Heart right ventricle (tissue), 16 donors: ENCODE measurements around the gene KIAA0753. TPM values are rescaled to one million over a fixed set of nuclear protein-coding genes. Genes with fewer than 3 reads are reported as not detected.

Experiments
- ATAC-seq, 8 donors: fragments of 200-7000 bp; cut with Tn5 transposase; one replicate each; pipeline ENCODE4 v1.9.1; 2020; ENCODE audit warnings: mild to moderate bottlenecking in 8 of 8, moderate library complexity in 8 of 8, moderate number of reproducible peaks in 1 of 8
- DNase-seq, 2 donors: peaks; one replicate each; pipeline ENCODE4 v3.0.0-alpha.2; 2020
- H3K27ac ChIP-seq, 10 donors: fragments of 200-600 bp; sonication (generic) in 2 of 10; one replicate each; pipeline versions ENCODE4 v1.5.0 to v1.8.0; 2020 to 2022; ENCODE audit warnings: mild to moderate bottlenecking in 3 of 10
- H3K27me3 ChIP-seq, 7 donors: fragments of 200-600 bp; one replicate each; pipeline ENCODE4 v1.8.0; 2021 to 2022; ENCODE audit warnings: mild to moderate bottlenecking in 2 of 7
- H3K36me3 ChIP-seq, 9 donors: fragments of 200-600 bp; sonication (generic) in 1 of 9; one replicate each; pipeline versions ENCODE4 v1.5.0 to v1.8.0; 2020 to 2022; ENCODE audit warnings: mild to moderate bottlenecking in 2 of 9
- H3K4me1 ChIP-seq, 9 donors: fragments of 200-600 bp; sonication (generic) in 1 of 9; one replicate each; pipeline versions ENCODE4 v1.5.0 to v1.8.0; 2020 to 2022; ENCODE audit warnings: mild to moderate bottlenecking in 4 of 9
- H3K4me3 ChIP-seq, 10 donors: fragments of 200-600 bp; sonication (generic) in 2 of 10; one replicate each; pipeline versions ENCODE4 v1.5.0 to v1.8.0; 2020 to 2022; ENCODE audit warnings: mild to moderate bottlenecking in 7 of 10, moderate library complexity in 2 of 10
- H3K9me3 ChIP-seq, 11 donors: fragments of 200-600 bp in 10 of 11; sonication (generic) in 2 of 11; one replicate each; pipeline versions ENCODE4 v1.5.0 to v1.8.0; 2013 to 2022; ENCODE audit warnings: mild to moderate bottlenecking in 2 of 11, control low read depth in 1 of 11, moderate library complexity in 1 of 11
- CTCF ChIP-seq, 9 donors: fragments of 200-600 bp; sonication (generic) in 2 of 9; IDR thresholded peaks; one replicate each; pipeline versions ENCODE4 v1.5.0 to v1.8.0; 2021 to 2022; ENCODE audit warnings: antibody characterized with exemption in 9 of 9, mild to moderate bottlenecking in 5 of 9, moderate library complexity in 1 of 9
- WGBS, 2 donors: extraction: QIAGEN DNeasy Blood & Tissue Kit; methylation state at CpG; one replicate each; pipeline ENCODE4 v1.1.7; 2013; ENCODE audit warnings: inconsistent platforms in 1 of 2; 5-methylcytosine and 5-hydroxymethylcytosine counted together
- intact Hi-C, 10 donors: fragments of 100-400 bp; cut with DNase I; formaldehyde crosslinking; loops; one replicate each; pipeline versions ENCODE4 v1.11.1 to v1.14.2; 2022
- polyA plus RNA-seq, 2 donors: library from polyadenylated mRNA; stranded (reverse); fragments of 200-250 nt; gene quantifications; one replicate each; pipeline ENCODE4 v1.2.3, GENCODE V29; 2013
- total RNA-seq, 10 donors: library from RNA; stranded (reverse); fragmentation: NEBNext Ultra II Directional in 3 of 10; extraction: Animal tissue kit (Norgen Biotek cat#: 25700) in 3 of 10; gene quantifications; one replicate each; pipeline versions ENCODE4 v1.2.1 to v1.2.4, GENCODE V29; 2021 to 2023
- donor health status: Arrhythmogenic right ventricular cardiomyopathy.
- donor health status: ischemic (EF 13 %, LVEDD 7.1; RV severe dilation, severe dysfunction).
- donor health status: healthy with polysubstance abuse.
- donor health status: DM: no; HTN: yes; CAD: no.
- donor health status: DM: no; HTN: no; CAD: no.
- donor health status: ischemic (EF 25% LVEDD 6.9; RV normal size, moderate dysfunction).
- donor health status: ischemic (EF 25% LVEDD 5.7; RV mildly dilated, moderate dysfunction).
- donor health status: healthy.
- donor health status: DM: yes; HTN: yes; CAD: no.
- donor health status: Ischemic cardiomyopathy.
- donor health status: ischemic (EF 35%, LVEDD 5.7; RV mildly dilated, moderate dysfunction).
- donor health status: nonischemic (EF 11% LVEDD 7.7; RV severe dilation, severe dysfunction).
- donor health status: DM: yes; HTN: yes; CAD: no.
- donor health status: PGD.
- donor health status: ischemic (EF 29% LVEDD 5.4; RV normal size, mild dysfunction).
- donor health status: nonischemic (EF 23%, LVEDD 6.1; RV moderate dilation, normal function).

Gene KIAA0753
- total and polyA plus RNA-seq, 12 donors, result 2.4 to 9.9 (median 5.5) TPM

- TF ChIP-seq CTCF (IDR thresholded peaks at IDR 0.05), result no peak
- Histone ChIP-seq H3K9me3 (no peaks in the 10 kb centered on the region), H3K4me3 (no peak overlapping the region), H3K27ac (no peak overlapping the region), H3K4me1 (peaks cover 3 to 17% (median 15%) of the 10 kb centered on the region in 9 donors), H3K27me3 (peaks cover 0 to 15% (median 0%) of the 10 kb centered on the region in 7 donors), H3K36me3 (no peaks in the 10 kb centered on the region)
- ATAC-seq (no peak), DNase-seq (no peak)
- intact Hi-C loops, result loop anchor here in 1 of 10 donors (10.0 kb wide), 1 partner anchor 96 kb away; no protein-coding TSS in a partner anchor
- 85 to 89% methylated on average over 18 of the region's 18 CpGs for WGBS, 2 donors
Measured at GRCh38 chr17:6570731-6571451, 69.6 kb downstream of the KIAA0753 start.

- Histone ChIP-seq H3K27ac (no peak overlapping the region), H3K27me3 (peaks cover 0 to 15% (median 0%) of the 10 kb centered on the region in 7 donors), H3K9me3 (no peaks in the 10 kb centered on the region), H3K4me3 (no peak overlapping the region), H3K36me3 (no peaks in the 10 kb centered on the region), H3K4me1 (peaks cover 0 to 4% (median 2%) of the 10 kb centered on the region in 9 donors)
- DNase-seq (no peak), ATAC-seq (no peak)
- WGBS, 2 donors, result 72 to 80% methylated on average over 10 of the region's 10 CpGs
- no peak for TF ChIP-seq CTCF (IDR thresholded peaks at IDR 0.05)
- intact Hi-C loops, result loop anchor here in 1 of 10 donors (10.0 kb wide), 1 partner anchor 95 kb away; no protein-coding TSS in a partner anchor
Measured at GRCh38 chr17:6569370-6570285, 70.9 kb downstream of the KIAA0753 start.

GRCh38 chr17:6568184-6568758, 72.2 kb downstream of the KIAA0753 start:
- H3K4me3 ChIP-seq, result no peak overlapping the region
- no peaks in the 10 kb centered on the region for H3K9me3 ChIP-seq
- DNase-seq (no peak), ATAC-seq (no peak)
- TF ChIP-seq CTCF (IDR thresholded peaks at IDR 0.05), result no peak
- peaks cover 0 to 15% (median 0%) of the 10 kb centered on the region in 7 donors for H3K27me3 ChIP-seq
- no peaks in the 10 kb centered on the region for H3K4me1 ChIP-seq
- no peak overlapping the region for H3K27ac ChIP-seq
- WGBS, 2 donors, result 81 to 82% methylated on average over 12 of the region's 12 CpGs
- intact Hi-C loops, result no loop called here
- H3K36me3 ChIP-seq, result no peaks in the 10 kb centered on the region

GRCh38 chr17:6567528-6568183, 72.9 kb downstream of the KIAA0753 start:
- TF ChIP-seq CTCF (IDR thresholded peaks at IDR 0.05), result no peak
- DNase-seq (no peak), ATAC-seq (no peak)
- H3K27me3 ChIP-seq, result peaks cover 0 to 15% (median 0%) of the 10 kb centered on the region in 7 donors
- no peaks in the 10 kb centered on the region for H3K36me3 ChIP-seq
- 62 to 65% methylated on average over 15 of the region's 15 CpGs for WGBS, 2 donors
- no peaks in the 10 kb centered on the region for H3K9me3 ChIP-seq
- H3K4me3 ChIP-seq, result no peak overlapping the region
- intact Hi-C loops, result no loop called here
- H3K27ac ChIP-seq, result no peak overlapping the region
- no peaks in the 10 kb centered on the region for H3K4me1 ChIP-seq
